Testis (tissue), 3 donors: Measurements from ENCODE around the gene BIK. TPM values are rescaled to one million over a fixed set of nuclear protein-coding genes. Genes with fewer than 3 reads are reported as not detected.

Experiments
- DNase-seq: peaks from one replicate; pipeline ENCODE4 v3.0.0-alpha.2; 2019
- H3K27ac ChIP-seq, 2 donors: fragments of 200-600 bp; sonication (generic); one replicate each; pipeline ENCODE4 v1.5.1; 2019
- H3K27me3 ChIP-seq: fragments of 200-600 bp; sonication (generic); one replicate; pipeline ENCODE4 v1.5.1; 2019
- H3K36me3 ChIP-seq: fragments of 200-600 bp; sonication (generic); one replicate; pipeline ENCODE4 v1.5.1; 2017; ENCODE audit warnings: low read depth; ENCODE audit errors: missing control alignments
- H3K4me1 ChIP-seq: fragments of 200-600 bp; sonication (generic); one replicate; pipeline ENCODE4 v1.5.1; 2019
- H3K4me3 ChIP-seq, 2 donors: fragments of 200-600 bp; sonication (generic); one replicate each; pipeline ENCODE4 v1.5.1; 2017 to 2019
- H3K9me3 ChIP-seq: fragments of 200-600 bp; sonication (generic); one replicate; pipeline ENCODE4 v1.5.1; 2017
- POLR2A ChIP-seq: fragments of 450-650 bp; IDR thresholded peaks from one replicate; pipeline ENCODE4 v1.6.1; 2017; ENCODE audit warnings: antibody characterized with exemption, mild to moderate bottlenecking, moderate library complexity
- WGBS, 2 donors: methylation state at CpG; one replicate each; pipeline ENCODE4 v1.1.5; 2018; 5-methylcytosine and 5-hydroxymethylcytosine counted together
- intact Hi-C: fragments of 100-400 bp; cut with DNase I; formaldehyde crosslinking; loops from one replicate; pipeline ENCODE4 v1.15.1; 2023; ENCODE audit warnings: low total_unique reads
- polyA plus RNA-seq: library from polyadenylated mRNA; stranded (reverse); fragments of 350-450 nt; fragmentation: Illumina TruSeq; extraction: RNeasy Lipid Tissue Mini Kit (QIAGEN cat#74804); gene quantifications from one replicate; pipeline ENCODE4 v1.2.3, GENCODE V29; 2014; ENCODE audit warnings: low read depth, low replicate concordance; ENCODE audit not compliant: insufficient read depth
- total RNA-seq, 2 donors: library from RNA; depleted of rRNA; stranded (reverse); fragments of >200 nt; gene quantifications; one replicate each; pipeline ENCODE4 v1.2.3, GENCODE V29; 2016
- TF ChIP-seq, protein P1 (sequence below), 3 experiments: fragments of 450-650 bp in 2 of 3; fragments of 200-600 bp in 1 of 3; sonication (generic) in 1 of 3; IDR thresholded peaks; one replicate each; pipeline ENCODE4 v1.5.1; 2016 to 2019; ENCODE audit warnings: antibody characterized with exemption in 3 of 3, mild to moderate bottlenecking in 2 of 3, moderate library complexity in 1 of 3

Gene BIK
- total and polyA plus RNA-seq, 3 donors from 2014 or later, result 2.5 to 9.6 (median 7.2) TPM

DNA sequence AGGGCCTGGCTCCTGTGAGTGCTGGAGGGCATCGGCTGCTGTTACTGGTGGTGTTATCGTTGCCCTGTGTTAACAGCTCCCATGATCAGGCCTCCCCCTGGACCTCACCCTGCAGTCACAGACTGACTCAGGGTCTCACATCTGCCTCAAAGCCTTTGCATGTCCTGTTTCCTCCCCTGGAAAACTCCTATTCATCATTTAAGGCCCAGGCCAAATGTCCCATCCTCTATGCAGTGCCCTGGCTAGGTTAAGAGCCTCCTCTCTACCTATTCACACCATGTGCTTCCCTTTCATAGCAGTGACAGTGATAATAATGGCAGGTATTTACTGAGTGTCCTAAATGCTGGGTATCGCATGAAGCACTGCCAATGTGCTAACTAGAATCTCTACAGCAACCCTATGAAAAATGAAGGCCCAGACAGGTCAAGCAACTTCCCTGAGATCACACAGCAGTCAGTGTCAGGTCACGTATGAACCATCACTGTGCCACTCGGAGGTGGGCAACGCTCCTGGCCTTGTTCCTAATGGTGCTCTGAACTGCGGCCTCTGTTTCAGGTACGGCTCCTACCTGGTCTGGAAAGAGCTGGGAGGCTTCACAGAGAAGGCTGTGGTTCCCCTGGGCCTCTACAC is 50.1 kb downstream of the BIK start:
- 93 to 99% methylated on average over 2 to 8 of the region's 8 CpGs for WGBS, 2 donors
- H3K4me1 ChIP-seq, result peaks cover 12% of the 10 kb centered on the region

DNA sequence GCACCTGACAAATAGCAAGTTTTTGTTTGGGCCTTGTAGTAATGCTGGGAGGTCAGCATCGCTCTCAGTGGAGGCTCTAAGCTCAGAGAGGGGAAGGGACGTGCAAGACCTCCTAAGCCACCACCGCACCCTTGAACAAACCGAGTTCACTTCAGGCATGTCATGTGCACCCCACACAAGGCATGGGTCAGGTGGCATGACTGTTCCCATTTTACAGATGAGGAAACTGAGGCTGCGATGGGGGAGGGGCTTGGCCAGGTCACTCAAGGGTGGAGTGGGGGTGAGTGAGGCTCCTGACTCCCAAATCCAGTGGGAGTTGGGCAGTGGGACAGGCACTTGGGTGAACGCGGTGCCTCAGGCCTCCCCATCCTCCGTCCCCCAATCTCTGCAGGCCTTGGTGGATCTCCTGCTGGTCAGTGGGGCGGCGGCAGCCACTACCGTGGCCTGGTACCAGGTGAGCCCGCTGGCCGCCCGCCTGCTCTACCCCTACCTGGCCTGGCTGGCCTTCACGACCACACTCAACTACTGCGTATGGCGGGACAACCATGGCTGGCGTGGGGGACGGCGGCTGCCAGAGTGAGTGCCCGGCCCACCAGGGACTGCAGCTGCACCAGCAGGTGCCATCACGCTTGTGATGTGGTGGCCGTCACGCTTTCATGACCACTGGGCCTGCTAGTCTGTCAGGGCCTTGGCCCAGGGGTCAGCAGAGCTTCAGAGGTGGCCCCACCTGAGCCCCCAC is 52.0 kb downstream of the BIK start:
- Histone ChIP-seq H3K4me3 (no peak overlapping the region), H3K36me3 (no peaks in the 10 kb centered on the region)
- 88 to 90% methylated on average over 5 to 24 of the region's 24 CpGs for WGBS, 2 donors

More for the DNA sequence above, 50.1 kb downstream of the BIK start:
- TF ChIP-seq POLR2A, result no peak
- TF ChIP-seq, protein P1, sequence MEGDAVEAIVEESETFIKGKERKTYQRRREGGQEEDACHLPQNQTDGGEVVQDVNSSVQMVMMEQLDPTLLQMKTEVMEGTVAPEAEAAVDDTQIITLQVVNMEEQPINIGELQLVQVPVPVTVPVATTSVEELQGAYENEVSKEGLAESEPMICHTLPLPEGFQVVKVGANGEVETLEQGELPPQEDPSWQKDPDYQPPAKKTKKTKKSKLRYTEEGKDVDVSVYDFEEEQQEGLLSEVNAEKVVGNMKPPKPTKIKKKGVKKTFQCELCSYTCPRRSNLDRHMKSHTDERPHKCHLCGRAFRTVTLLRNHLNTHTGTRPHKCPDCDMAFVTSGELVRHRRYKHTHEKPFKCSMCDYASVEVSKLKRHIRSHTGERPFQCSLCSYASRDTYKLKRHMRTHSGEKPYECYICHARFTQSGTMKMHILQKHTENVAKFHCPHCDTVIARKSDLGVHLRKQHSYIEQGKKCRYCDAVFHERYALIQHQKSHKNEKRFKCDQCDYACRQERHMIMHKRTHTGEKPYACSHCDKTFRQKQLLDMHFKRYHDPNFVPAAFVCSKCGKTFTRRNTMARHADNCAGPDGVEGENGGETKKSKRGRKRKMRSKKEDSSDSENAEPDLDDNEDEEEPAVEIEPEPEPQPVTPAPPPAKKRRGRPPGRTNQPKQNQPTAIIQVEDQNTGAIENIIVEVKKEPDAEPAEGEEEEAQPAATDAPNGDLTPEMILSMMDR (IDR thresholded peaks at IDR 0.05), result no peak
- DNase-seq, result no peak
- intact Hi-C loops, result no loop called here
- no peaks in the 10 kb centered on the region for H3K36me3 ChIP-seq
- H3K27ac ChIP-seq, result no peak overlapping the region
- H3K27me3 ChIP-seq, result no peaks in the 10 kb centered on the region
- H3K9me3 ChIP-seq, result no peaks in the 10 kb centered on the region
- H3K4me3 ChIP-seq, result no peak overlapping the region

DNA sequence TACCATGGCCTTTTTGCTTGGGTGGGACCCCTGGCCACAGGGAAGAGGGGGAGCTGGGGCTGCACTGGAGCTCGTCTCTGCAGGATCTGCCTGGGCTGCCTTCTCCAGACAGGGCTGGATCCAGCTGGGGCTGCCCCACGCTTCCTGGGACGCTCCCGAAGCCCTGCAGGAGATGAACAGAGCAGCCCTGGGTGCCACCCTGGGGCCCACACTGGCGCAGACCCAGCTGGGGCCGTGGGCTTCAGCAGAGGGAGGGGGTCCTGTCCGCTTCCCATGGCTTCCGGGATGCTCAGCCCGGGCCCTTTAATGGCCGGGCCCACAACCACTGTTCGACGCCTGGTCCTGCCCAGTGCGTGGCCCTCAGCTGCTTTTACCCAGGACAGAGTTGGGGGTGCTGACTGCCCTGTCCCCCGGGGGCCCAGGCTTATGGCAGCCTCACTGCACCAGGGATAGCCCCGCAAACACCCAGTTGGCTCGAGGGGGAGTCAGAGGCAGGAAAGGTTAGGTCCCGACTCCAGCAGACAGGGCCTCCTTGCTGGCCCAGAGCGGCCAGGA is 52.8 kb downstream of the BIK start:
- H3K9me3 ChIP-seq, result no peaks in the 10 kb centered on the region
- TF ChIP-seq, protein P1 (IDR thresholded peaks at IDR 0.05), result no peak
- no peak for TF ChIP-seq POLR2A
- intact Hi-C loops, result no loop called here
- peak overlapping the region in 1 of 2 donors; percentile 7 for H3K27ac ChIP-seq
- H3K36me3 ChIP-seq, result no peaks in the 10 kb centered on the region
- no peaks in the 10 kb centered on the region for H3K27me3 ChIP-seq
- no peak for DNase-seq
- H3K4me3 ChIP-seq, result no peak overlapping the region
- 80 to 83% methylated on average over 2 to 17 of the region's 18 CpGs for WGBS, 2 donors
- H3K4me1 ChIP-seq, result peaks cover 12% of the 10 kb centered on the region

More for the DNA sequence above, 52.0 kb downstream of the BIK start:
- Histone ChIP-seq H3K9me3 (no peaks in the 10 kb centered on the region), H3K27ac (no peak overlapping the region), H3K4me1 (peaks cover 12% of the 10 kb centered on the region), H3K27me3 (no peaks in the 10 kb centered on the region)
- TF ChIP-seq, protein P1 (IDR thresholded peaks at IDR 0.05), result no peak
- TF ChIP-seq POLR2A, result no peak
- no peak for DNase-seq
- intact Hi-C loops, result no loop called here

DNA sequence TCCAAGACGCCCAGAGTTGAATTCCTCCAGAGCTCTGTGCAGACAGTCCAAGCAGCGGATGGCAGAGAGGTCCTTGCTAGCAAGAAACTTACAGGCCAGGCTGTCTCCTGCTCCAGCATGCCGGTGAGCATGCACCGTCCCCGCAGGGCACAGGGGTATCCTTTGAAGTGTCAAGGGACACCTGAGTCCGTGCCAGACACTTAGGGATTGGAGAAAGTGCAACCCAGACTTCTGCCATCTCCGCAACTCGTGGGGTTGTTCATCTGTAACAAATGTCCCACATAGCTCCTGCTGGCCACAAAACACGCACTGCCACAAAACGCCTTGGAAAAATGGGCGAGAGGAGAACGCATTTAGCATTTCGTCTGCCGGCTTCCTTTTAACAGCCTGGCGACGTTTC is 54.1 kb downstream of the BIK start:
- TF ChIP-seq, protein P1 (IDR thresholded peaks at IDR 0.05), result no peak
- TF ChIP-seq POLR2A, result no peak
- no peaks in the 10 kb centered on the region for H3K36me3 ChIP-seq
- WGBS, 2 donors, result 37 to 42% methylated on average over 16 of the region's 16 CpGs
- intact Hi-C loops, result no loop called here
- H3K4me3 ChIP-seq, result no peak overlapping the region
- DNase-seq, result no peak
- H3K9me3 ChIP-seq, result no peaks in the 10 kb centered on the region
- H3K4me1 ChIP-seq, result peaks cover 12% of the 10 kb centered on the region
- no peak overlapping the region for H3K27ac ChIP-seq
- H3K27me3 ChIP-seq, result no peaks in the 10 kb centered on the region
